Measurements from ENCODE around the gene PBRM1. TPM values are rescaled to one million over a fixed set of nuclear protein-coding genes. Genes with fewer than 3 reads are reported as not detected.

PBRM1 gene
- polyA plus RNA-seq, 1 experiment = 40.6 TPM

- POLR2A ChIA-PET = interaction anchor here (1.0 kb wide), 1 partner anchor 15 kb away, joined by 3 read pairs; no protein-coding TSS in a partner anchor
Measured at GRCh38 chr3:52532517-52532837, 153.2 kb downstream of the PBRM1 start.

DNA sequence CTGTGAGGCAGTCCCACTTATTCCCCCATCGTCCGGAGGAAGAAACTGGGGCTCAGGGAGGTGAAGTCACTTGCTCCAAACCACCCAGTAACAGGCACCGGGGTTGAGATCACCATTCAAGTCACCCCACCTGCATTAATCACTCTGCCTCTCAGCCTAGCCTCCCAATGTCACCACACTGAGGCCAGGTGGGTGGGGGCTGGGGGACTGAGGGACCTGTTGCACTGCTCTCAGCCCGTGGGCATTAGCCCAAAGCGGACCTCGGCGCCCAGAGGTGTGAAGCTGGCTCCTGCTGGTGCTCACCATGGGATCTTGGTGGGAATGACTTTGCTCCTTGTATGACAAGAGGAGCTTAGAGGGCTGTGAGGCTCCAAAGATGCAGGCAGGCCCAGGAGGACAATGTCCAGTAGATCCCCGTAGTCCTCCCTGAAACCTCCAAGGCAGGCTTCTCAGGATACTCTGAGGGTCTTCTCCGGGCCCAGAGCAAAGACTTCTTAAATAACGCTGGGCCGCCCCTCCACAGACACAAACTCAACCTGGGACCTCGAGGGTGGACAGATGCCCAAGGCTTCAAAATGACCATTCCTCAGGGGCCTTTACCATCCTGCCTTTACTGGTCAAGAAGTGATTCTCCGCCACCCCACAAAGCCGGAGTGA is 153.7 kb downstream of the PBRM1 start:
- Histone ChIP-seq H3K27me3 (ENCODE audit: control insufficient read depth, insufficient read depth, low read length) (no peaks in the 10 kb centered on the region), H3K27ac (ENCODE audit: low read depth, low read length) (no peak overlapping the region), H3K4me3 (ENCODE audit: low read depth, low read length) (peak overlapping the region; percentile 72), H3K9me3 (ENCODE audit: control insufficient read depth, insufficient read depth, low read length) (no peaks in the 10 kb centered on the region; the same call in 1 of the 2 replicates)
- TF ChIP-seq, protein P1, sequence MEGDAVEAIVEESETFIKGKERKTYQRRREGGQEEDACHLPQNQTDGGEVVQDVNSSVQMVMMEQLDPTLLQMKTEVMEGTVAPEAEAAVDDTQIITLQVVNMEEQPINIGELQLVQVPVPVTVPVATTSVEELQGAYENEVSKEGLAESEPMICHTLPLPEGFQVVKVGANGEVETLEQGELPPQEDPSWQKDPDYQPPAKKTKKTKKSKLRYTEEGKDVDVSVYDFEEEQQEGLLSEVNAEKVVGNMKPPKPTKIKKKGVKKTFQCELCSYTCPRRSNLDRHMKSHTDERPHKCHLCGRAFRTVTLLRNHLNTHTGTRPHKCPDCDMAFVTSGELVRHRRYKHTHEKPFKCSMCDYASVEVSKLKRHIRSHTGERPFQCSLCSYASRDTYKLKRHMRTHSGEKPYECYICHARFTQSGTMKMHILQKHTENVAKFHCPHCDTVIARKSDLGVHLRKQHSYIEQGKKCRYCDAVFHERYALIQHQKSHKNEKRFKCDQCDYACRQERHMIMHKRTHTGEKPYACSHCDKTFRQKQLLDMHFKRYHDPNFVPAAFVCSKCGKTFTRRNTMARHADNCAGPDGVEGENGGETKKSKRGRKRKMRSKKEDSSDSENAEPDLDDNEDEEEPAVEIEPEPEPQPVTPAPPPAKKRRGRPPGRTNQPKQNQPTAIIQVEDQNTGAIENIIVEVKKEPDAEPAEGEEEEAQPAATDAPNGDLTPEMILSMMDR (IDR thresholded peaks at IDR 0.05; ENCODE audit: low read depth, low read length) = no peak
- ChIA-PET CTCF (interaction anchor here (0.5 kb wide), 1 partner anchor 13 kb away, joined by 3 read pairs; no protein-coding TSS in a partner anchor), POLR2A (interaction anchor here (1.0 kb wide), 1 partner anchor 15 kb away, joined by 3 read pairs; no protein-coding TSS in a partner anchor)
- no peak for DNase-seq (ENCODE audit: low read depth, low spot score)

More at GRCh38 chr3:52532517-52532837, 153.2 kb downstream of the PBRM1 start:
- peak overlapping the region; percentile 72 for H3K4me3 ChIP-seq (ENCODE audit: low read depth, low read length)
- no peak for DNase-seq (ENCODE audit: low read depth, low spot score)
- no peaks in the 10 kb centered on the region; the same call in 1 of the 2 replicates for H3K9me3 ChIP-seq (ENCODE audit: control insufficient read depth, insufficient read depth, low read length)
- TF ChIP-seq, protein P1 (IDR thresholded peaks at IDR 0.05; ENCODE audit: low read depth, low read length) = no peak
- CTCF ChIA-PET = interaction anchor here (0.5 kb wide), 1 partner anchor 13 kb away, joined by 3 read pairs; no protein-coding TSS in a partner anchor
- no peak overlapping the region for H3K27ac ChIP-seq (ENCODE audit: low read depth, low read length)
- no peaks in the 10 kb centered on the region for H3K27me3 ChIP-seq (ENCODE audit: control insufficient read depth, insufficient read depth, low read length)

DNA sequence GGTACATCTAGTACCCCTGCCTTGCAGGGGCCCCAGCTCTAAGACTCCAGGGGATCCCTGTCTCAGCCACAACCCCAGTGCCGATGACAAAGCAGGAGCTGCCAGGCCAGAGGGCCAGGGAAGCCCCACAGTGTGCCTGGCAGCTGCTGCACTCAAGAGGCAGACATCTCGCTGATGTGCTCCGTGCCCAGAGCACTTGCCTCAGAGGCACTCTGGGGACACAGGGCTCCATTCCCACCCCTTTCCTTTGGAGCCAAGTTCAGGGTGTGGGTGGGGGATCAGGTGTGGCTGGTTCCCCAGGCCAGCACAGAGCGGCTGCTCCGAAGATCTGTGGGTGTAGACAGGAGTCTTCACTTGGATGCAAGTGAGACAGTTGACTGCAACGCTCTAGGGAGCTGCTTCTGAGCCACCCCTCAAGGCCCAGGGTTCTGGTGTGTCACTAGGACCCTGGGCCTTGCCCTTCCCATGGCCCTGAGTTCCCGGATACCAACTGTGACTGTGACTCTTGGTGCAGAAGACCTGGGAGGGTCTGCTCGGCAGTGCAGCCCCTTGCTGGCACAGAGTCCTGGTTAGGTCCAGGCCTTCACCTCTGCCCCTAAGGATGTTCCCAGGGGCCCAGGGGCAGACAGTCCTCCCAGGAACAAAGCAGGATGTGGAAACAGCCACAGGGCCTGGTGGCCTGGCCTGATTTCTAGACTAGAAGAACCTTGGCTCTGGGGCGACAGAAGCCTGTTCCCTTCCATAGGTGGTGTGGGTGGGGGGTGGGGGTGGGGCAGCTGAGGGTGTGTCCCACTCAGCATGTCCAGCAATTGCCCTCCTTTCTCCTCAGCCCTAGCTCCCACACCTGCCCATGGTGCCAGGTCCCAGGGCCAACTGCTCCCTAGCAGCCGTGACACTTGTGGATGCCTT is 154.5 kb downstream of the PBRM1 start:
- H3K27ac ChIP-seq (ENCODE audit: low read depth, low read length) = no peak overlapping the region
- no peaks in the 10 kb centered on the region for H3K27me3 ChIP-seq (ENCODE audit: control insufficient read depth, insufficient read depth, low read length)
- no peak for DNase-seq (ENCODE audit: low read depth, low spot score)
- H3K4me3 ChIP-seq (ENCODE audit: low read depth, low read length) = peak overlapping the region; percentile 72; the same call in 1 of the 2 replicates
- CTCF ChIA-PET = no interaction called here
- POLR2A ChIA-PET = interaction anchor here (1.0 kb wide), 1 partner anchor 14 kb away, joined by 3 read pairs; no protein-coding TSS in a partner anchor
- TF ChIP-seq, protein P1 (IDR thresholded peaks at IDR 0.05; ENCODE audit: low read depth, low read length) = no peak
- no peaks in the 10 kb centered on the region; the same call in 1 of the 2 replicates for H3K9me3 ChIP-seq (ENCODE audit: control insufficient read depth, insufficient read depth, low read length)

GRCh38 chr3:52529376-52530333 is 156.1 kb downstream of the PBRM1 start:
- H3K27ac ChIP-seq (ENCODE audit: low read depth, low read length) = no peak overlapping the region
- TF ChIP-seq, protein P1 (IDR thresholded peaks at IDR 0.05; ENCODE audit: low read depth, low read length) = no peak
- H3K9me3 ChIP-seq (ENCODE audit: control insufficient read depth, insufficient read depth, low read length) = no peaks in the 10 kb centered on the region; the same call in 1 of the 2 replicates
- no peak overlapping the region for H3K4me3 ChIP-seq (ENCODE audit: low read depth, low read length)
- CTCF ChIA-PET = no interaction called here
- DNase-seq (ENCODE audit: low read depth, low spot score) = no peak
- no peaks in the 10 kb centered on the region for H3K27me3 ChIP-seq (ENCODE audit: control insufficient read depth, insufficient read depth, low read length)
- POLR2A ChIA-PET = no interaction called here
